WERI-Rb-1 (cell line): ENCODE results near the gene ACSM2A.
"Not testable (repeated sequence)": the region's sequence is repeated elsewhere in the genome, so short reads cannot be mapped to it uniquely, and the experiment has no call there.

Experiments used
- DNase-seq: peaks from one replicate; pipeline ENCODE4 v3.0.0-alpha.2; 2020
- H3K27ac ChIP-seq: fragments of 250-450 bp; sonication (Bioruptor Pico); 2 replicates; pipeline ENCODE4 v1.5.1; 2020; ENCODE audit warnings: mild to moderate bottlenecking, moderate library complexity
- H3K27me3 ChIP-seq: fragments of 250-450 bp; sonication (Bioruptor Pico); 2 replicates; pipeline ENCODE4 v1.5.1; 2021; ENCODE audit warnings: mild to moderate bottlenecking, low read depth, moderate library complexity; ENCODE audit not compliant: insufficient read depth, severe bottlenecking
- H3K36me3 ChIP-seq: fragments of 250-450 bp; sonication (Bioruptor Pico); 2 replicates; pipeline ENCODE4 v1.5.1; 2020; ENCODE audit warnings: mild to moderate bottlenecking, moderate library complexity
- H3K4me3 ChIP-seq: 2 replicates; pipeline ENCODE4 v1.5.1; 2011; ENCODE audit warnings: low read depth, mild to moderate bottlenecking, control low read depth, low read length
- H3K9me3 ChIP-seq: fragments of 250-450 bp; sonication (Bioruptor Pico); 2 replicates; pipeline ENCODE4 v1.5.1; 2021; ENCODE audit warnings: mild to moderate bottlenecking, moderate library complexity; ENCODE audit not compliant: severe bottlenecking
- TF ChIP-seq, protein P1 (sequence below): IDR thresholded peaks from 2 replicates; pipeline ENCODE4 v1.5.1; 2011; ENCODE audit warnings: low read depth, mild to moderate bottlenecking, control low read depth, inconsistent platforms, low read length

Gene ACSM2A

GRCh38 chr16:20451364-20451763 lies at the start of gene ACSM2A:
ACSM2A (plus strand) TSS chr16:20451521; CDS start chr16:20460115, 8,594 bp downstream.
- not testable (repeated sequence) for DNase-seq

DNA sequence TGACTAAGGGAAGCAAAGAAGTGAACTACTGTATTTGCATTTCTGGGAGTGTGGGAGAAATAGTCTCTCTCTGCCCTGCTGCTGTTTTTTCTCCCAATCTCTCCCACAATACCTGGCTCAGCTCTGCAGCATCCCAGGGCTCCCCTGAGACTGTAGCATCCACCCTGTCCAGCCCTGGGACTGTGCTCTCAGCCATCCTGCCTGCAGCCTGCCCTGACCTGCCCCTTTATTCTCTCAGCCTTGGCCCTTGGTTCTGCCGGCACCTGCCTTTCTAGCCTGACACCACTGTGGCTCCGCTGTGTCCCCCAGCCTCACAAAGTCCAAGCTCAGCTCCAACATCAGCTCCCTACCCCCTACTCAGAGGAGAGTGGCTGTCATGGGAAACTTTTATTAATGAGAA lies 48.7 kb upstream of the ACSM2A start:
- peaks cover 72% of the 10 kb centered on the region for H3K27me3 ChIP-seq
- TF ChIP-seq, protein P1, sequence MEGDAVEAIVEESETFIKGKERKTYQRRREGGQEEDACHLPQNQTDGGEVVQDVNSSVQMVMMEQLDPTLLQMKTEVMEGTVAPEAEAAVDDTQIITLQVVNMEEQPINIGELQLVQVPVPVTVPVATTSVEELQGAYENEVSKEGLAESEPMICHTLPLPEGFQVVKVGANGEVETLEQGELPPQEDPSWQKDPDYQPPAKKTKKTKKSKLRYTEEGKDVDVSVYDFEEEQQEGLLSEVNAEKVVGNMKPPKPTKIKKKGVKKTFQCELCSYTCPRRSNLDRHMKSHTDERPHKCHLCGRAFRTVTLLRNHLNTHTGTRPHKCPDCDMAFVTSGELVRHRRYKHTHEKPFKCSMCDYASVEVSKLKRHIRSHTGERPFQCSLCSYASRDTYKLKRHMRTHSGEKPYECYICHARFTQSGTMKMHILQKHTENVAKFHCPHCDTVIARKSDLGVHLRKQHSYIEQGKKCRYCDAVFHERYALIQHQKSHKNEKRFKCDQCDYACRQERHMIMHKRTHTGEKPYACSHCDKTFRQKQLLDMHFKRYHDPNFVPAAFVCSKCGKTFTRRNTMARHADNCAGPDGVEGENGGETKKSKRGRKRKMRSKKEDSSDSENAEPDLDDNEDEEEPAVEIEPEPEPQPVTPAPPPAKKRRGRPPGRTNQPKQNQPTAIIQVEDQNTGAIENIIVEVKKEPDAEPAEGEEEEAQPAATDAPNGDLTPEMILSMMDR = no peak
- H3K36me3 ChIP-seq = no peaks in the 10 kb centered on the region
- H3K27ac ChIP-seq = no peak overlapping the region
- no peak overlapping the region for H3K4me3 ChIP-seq
- H3K9me3 ChIP-seq = no peaks in the 10 kb centered on the region
- DNase-seq = no peak

More at GRCh38 chr16:20451364-20451763, at the start of gene ACSM2A:
- H3K36me3 ChIP-seq, H3K9me3 ChIP-seq, H3K27me3 ChIP-seq, H3K27ac ChIP-seq, H3K4me3 ChIP-seq: not testable (repeated sequence)

GRCh38 chr16:20404637-20405036 lies 46.7 kb upstream of the ACSM2A start, which contains the start of gene PDILT:
PDILT (minus strand) TSS chr16:20404737; CDS start chr16:20399300, 5,437 bp downstream.
- Histone ChIP-seq H3K27me3 (peaks cover 88% of the 10 kb centered on the region), H3K36me3 (no peaks in the 10 kb centered on the region), H3K4me3 (no peak within 1 kb of the TSS), H3K27ac (no peak within 1 kb of the TSS), H3K9me3 (no peaks in the 10 kb centered on the region)
- TF ChIP-seq, protein P1 = no peak
- DNase-seq = no peak

GRCh38 chr16:20409398-20410120 lies 41.8 kb upstream of the ACSM2A start, which contains the start of gene ACSM5:
ACSM5 (plus strand) TSS chr16:20409534; CDS start chr16:20411485, 1,951 bp downstream.
- Histone ChIP-seq H3K36me3 (no peaks in the 10 kb centered on the region), H3K4me3 (no peak within 1 kb of the TSS), H3K27ac (no peak within 1 kb of the TSS), H3K9me3 (no peaks in the 10 kb centered on the region), H3K27me3 (peaks cover 70% of the 10 kb centered on the region)
- TF ChIP-seq, protein P1 = no peak
- no peak for DNase-seq

DNA sequence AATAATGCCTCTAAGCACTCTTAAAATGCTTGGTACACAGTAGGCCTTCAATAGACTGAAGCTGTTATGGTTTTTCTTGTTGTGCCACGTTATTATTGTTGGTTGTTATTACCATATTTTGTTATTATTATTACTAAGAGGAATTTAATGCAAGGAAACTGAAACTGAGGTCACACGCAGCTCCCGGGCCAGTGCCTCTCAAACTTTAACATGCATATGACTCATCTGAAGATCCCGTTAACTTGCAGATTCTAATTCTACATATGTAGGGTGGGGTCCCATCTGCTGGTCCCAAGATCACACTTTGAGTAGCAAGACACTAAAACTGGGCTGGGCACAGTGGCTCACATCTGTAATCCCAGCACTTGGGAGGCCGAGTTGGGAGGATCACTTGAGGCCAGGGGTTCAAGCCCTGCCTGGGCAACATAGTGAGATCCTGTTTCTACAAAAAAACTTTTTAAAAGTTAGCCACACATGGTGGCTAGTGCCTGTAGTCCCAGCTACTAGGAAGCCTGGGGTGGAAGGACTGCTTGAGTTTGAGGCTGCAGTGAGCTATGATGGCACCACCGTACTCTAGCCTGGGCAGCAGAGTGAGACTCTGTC lies 41.1 kb upstream of the ACSM2A start:
- Histone ChIP-seq H3K27ac (no peak overlapping the region), H3K9me3 (no peaks in the 10 kb centered on the region), H3K27me3 (peaks cover 69% of the 10 kb centered on the region), H3K36me3 (no peaks in the 10 kb centered on the region), H3K4me3 (no peak overlapping the region)
- TF ChIP-seq, protein P1 = no peak
- no peak for DNase-seq

DNA sequence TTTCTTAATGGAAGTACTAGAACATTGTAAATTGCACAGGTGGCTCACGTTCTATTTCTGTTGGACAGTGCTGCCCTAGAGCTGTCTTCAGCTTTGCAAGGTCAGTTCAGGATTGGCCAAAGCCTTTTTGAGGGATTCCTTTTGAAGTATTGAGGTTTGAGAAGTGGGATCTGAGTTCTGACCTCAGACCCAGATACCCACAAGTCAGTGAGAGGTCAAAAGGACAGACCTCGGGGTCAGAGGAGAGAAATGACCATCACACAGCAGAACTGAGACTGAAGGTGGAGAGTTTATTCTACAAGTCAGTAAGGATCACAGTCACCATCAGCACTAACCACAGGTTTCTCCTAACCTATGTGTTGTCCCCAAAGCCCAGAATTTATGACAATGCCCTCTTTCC lies 40.3 kb upstream of the ACSM2A start:
- Histone ChIP-seq H3K27ac (no peak overlapping the region), H3K9me3 (no peaks in the 10 kb centered on the region), H3K36me3 (no peaks in the 10 kb centered on the region), H3K4me3 (no peak overlapping the region), H3K27me3 (peaks cover 64% of the 10 kb centered on the region)
- no peak for DNase-seq
- TF ChIP-seq, protein P1 = no peak
